ENCODE data around the gene OR51G2.
"Not testable (repeated sequence)": the region's sequence is repeated elsewhere in the genome, so short reads cannot be mapped to it uniquely, and the experiment has no call there.

OR51G2 gene

DNA sequence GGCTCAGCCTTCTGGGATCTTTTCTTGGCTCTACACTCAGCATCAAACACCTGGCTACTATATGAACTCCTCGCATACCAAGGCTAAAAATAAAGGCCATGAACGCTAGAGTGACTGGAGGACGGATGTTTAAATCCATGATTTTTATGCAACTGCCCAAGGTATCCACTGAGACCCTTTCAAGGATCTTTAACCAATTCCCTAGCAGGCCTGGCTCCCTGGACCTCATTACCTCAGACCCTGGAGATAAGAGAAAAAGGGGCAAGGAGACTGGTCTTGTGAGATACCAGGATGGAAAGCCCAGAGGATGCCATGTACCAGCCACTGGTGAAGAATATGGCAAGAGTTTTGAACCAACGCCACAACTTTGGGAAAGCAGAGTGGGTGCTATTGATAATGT lies at the start of gene OR51G2:
OR51G2 (minus strand) TSS at position 101 of the 400 bp plus-strand sequence. CDS start 3,687 bp downstream, outside the sequence.
- DNase-seq, result no peak

- no peak for DNase-seq
These were observed 43.7 kb upstream of the OR51G2 start for GRCh38 chr11:4962816-4963215.

GRCh38 chr11:4960877-4961276 lies 41.7 kb upstream of the OR51G2 start:
- no peak for DNase-seq

DNA sequence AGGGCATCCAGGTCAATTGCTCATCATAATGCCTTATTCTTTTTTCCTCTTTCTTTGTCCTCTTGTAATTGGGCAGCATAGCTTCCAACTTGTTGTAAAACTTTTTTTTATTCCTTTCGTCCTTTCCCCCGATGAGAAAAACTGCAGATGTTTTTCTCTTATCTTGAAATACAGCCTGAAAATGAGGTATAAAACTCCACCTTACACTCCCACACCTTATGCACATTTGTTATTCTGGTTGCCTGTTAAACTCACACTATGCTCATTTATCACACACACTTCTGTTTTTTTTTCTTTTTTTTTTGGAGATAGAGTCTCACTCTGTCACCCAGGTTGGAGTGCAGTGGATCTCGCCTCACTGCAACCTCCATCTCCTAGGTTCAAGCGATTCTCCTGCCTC lies 38.2 kb upstream of the OR51G2 start:
- DNase-seq, result no peak

- DNase-seq, result not testable (repeated sequence)
These were observed 36.5 kb upstream of the OR51G2 start, which contains the start of gene OR51A2 for GRCh38 chr11:4955613-4956012. Gene OR51A2, minus strand, starts transcription at chr11:4955713. Its CDS starts 0 bp downstream, at chr11:4955713.

GRCh38 chr11:4947505-4947904 lies 28.4 kb upstream of the OR51G2 start, which contains the start of gene OR51A4:
Gene OR51A4, minus strand, starts transcription at chr11:4947605. Its CDS starts 505 bp downstream, at chr11:4947100.
- DNase-seq, result no peak

GRCh38 chr11:4936745-4937144 lies 17.6 kb upstream of the OR51G2 start:
- DNase-seq, result no peak

DNA sequence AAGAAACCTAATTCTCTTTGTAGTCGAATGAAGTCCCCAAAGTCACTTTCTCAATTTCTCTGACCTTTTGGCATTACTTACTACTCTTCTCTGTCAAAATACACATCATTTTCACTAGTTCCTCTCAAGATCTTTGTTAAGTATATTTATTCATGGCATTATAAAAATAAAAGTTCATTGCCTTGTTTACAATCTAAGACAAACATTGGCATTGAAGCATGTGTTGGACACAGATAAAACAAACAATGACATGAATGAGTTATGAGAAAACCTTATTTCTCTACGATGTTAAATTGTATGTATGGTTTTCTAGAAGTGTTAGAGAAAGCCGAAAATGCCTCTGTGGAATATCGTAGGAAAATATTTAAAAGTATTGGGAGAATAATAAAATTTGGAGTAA lies 13.6 kb upstream of the OR51G2 start:
- DNase-seq, result no peak

- DNase-seq, result no peak
These were observed 7.5 kb upstream of the OR51G2 start for GRCh38 chr11:4926608-4927007.

DNA sequence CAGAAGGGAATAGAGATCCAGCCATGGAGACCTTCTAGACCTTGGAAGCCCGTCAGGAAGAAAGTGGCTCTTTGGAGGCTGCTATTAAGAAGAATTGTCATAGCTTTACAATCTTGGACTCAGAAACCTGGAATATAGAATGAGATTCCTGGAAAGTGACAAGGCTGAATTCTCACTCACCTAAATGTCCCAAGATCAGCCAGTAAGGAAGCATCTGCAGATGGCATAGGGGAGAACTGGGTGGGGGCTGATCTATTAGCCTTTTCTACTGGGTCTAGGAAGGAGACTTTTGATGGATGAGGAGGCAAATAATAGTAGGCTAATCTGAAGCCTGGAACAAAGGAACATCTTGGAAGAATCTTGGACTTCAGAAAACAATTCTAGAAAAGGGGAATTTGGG lies 5.1 kb upstream of the OR51G2 start, which contains the start of gene OR51G1:
OR51G1 (minus strand) TSS at position 101 of the 400 bp plus-strand sequence; CDS start at position 101, 0 bp downstream.
- no peak for DNase-seq

DNA sequence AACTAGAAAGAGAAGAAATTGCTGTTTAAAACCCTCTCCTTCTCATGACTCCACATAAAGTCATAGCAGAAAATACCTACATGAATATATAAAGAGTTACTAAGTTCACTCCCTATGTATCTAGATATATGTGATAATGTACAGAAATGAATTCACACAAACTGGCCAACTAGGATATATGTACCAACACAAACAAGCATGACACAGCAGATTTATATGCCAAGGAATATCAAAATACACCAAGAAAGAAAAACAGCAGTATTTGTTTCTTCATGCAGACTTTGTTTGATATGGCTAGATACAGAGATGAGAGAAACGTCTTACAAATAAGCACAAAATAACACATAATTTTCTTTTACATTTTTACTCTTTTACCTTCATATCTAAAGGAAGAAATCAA lies 3.2 kb upstream of the OR51G2 start:
- no peak for DNase-seq

DNA sequence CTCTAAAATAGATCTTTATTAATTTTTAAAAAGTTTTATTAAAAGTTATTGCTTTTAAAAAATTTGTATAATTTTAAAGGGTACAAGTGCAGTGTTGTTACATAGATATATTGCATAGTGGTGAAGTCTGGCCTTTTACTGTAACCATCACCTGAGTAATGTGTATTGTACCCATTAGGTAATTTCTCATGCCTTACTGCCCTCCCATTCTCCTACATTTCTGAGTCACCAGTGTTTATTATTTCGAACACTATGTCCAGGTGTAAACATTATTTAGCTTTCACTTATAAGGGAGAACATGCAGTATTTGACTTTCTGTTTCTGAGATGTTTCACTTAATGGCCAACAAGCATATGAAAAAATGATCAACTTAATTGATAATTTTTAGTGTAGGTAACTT lies 2.6 kb upstream of the OR51G2 start:
- no peak for DNase-seq

- no peak for DNase-seq
These were observed 2.6 kb downstream of the OR51G2 start for GRCh38 chr11:4916581-4916980.

- DNase-seq, result no peak
These were observed 15.7 kb downstream of the OR51G2 start, which contains the start of gene OR51A7 for GRCh38 chr11:4903484-4903883. Gene OR51A7, plus strand, starts transcription at chr11:4903783. Its CDS starts 3,587 bp downstream, at chr11:4907370.

- DNase-seq, result no peak
These were observed 27.0 kb downstream of the OR51G2 start for GRCh38 chr11:4891996-4892640.

DNA sequence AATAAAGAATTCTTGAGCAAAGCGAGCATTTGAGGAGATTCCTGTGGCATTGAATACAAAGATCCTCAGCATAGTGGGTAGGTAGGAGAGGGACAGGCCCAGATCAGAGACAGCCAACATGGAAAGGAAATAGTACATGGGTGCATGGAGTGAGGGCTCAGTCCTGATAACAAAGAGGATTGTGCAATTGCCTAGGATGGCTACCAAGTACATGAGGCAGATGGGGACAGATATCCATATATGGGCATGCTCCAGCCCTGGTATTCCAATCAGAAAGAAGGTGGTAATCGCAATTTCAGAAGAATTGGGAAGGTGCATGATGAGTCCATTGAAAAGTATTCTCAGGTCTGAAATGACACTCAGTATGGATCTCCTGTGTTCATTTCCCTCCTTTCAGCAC lies 28.9 kb downstream of the OR51G2 start:
- no peak for DNase-seq

GRCh38 chr11:4887591-4887990 lies 31.6 kb downstream of the OR51G2 start:
- DNase-seq, result no peak

DNA sequence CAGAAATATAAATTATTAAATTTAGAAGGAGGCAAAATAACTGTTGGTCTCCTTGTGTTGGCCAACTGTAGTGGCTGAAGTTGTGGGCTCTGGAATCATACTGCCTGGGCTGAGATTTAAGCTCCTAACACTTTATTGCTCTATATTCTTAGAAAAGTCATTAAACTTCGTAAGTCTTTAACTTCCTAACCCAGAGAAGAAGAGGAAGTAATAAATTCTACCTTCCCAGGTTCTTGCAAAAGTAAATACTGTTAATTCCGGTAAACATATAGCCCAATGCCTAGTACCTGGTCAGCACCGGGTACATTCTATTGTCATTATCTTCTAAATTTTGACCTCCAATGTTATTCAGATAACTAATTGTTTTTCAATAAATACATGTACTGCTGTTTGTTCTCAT lies 33.0 kb downstream of the OR51G2 start:
- no peak for DNase-seq

DNA sequence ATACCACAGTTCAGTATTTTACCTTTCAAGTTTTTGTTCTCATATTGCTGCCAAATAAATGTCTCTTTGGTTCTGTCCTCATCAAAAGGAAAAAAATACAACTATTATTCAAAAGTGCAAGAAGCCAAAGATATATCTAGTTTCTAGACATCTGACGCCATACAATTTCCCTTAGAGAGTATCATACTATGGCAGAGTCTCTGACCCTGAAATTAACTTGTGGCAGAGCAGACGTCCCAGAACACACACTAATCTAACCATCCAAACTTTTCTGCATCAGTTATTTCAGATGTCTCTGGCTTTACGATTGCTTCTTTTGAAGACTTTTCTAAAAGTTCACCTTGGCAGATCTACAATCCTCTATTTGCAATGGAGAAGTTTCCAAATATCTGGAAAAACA lies 34.8 kb downstream of the OR51G2 start:
- no peak for DNase-seq

GRCh38 chr11:4882543-4882942 lies 36.6 kb downstream of the OR51G2 start:
- DNase-seq, result no peak

GRCh38 chr11:4881860-4882500 lies 37.2 kb downstream of the OR51G2 start, which contains the start of gene OR51T1:
Gene OR51T1, plus strand, starts transcription at chr11:4881900. Its CDS starts 0 bp downstream, at chr11:4881900.
- DNase-seq, result no peak

DNA sequence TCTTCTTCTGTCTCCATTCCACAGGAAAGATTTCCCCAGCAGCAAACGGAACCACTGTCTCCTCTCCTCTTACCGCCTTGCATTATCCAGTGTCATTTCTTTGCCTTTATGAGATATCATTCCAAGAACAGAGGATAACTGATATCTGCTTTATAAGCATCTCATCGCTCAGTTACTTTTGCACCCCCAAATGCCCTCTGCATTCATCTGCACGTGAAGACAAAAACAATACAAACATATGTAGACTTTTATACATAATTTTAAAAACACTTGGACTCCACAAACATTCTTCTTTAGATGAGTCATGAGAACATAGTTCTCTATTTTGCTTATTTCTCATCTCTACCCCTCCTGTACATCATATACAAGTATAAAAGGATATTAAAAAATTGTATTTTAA lies 38.0 kb downstream of the OR51G2 start:
- no peak for DNase-seq

GRCh38 chr11:4865855-4866254 lies 53.3 kb downstream of the OR51G2 start:
- DNase-seq, result no peak

GRCh38 chr11:4863876-4864275 lies 55.3 kb downstream of the OR51G2 start:
- no peak for DNase-seq
